ENCODE results near the gene RETREG1. TPM values are rescaled to one million over a fixed set of nuclear protein-coding genes. Genes with fewer than 3 reads are reported as not detected.

RETREG1 gene
- total RNA-seq, 1 donor from 2014 or later, result 22.5 TPM

DNA sequence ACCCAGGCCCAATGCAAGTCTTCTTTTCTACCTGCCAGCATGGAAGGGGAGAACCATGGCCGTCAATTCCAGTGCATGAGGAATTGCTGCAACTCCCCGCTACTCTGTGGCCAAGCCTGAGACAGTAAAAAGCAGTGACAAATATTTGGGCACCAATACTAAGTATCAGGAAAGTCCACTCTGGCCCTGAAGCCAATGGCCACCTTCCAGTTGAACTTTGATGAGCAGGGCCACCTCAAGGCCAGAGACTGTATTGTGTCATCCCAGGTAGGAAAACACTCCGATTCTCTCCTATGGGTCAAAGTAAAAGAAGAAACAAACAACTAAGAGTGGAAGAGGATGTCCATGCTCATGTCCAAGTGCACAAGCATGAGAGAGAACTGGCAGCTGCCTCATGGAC is 27.1 kb downstream of the RETREG1 start:
- Mint-ChIP-seq H3K9me3 (no peaks in the 10 kb centered on the region), H3K36me3 (ENCODE audit: low read depth) (peaks cover 8% of the 10 kb centered on the region), H3K4me1 (ENCODE audit: low read depth) (peaks cover 22% of the 10 kb centered on the region), H3K27ac (no peak overlapping the region), H3K27me3 (ENCODE audit: insufficient read depth) (no peaks in the 10 kb centered on the region), H3K4me3 (no peak overlapping the region)
- no peak for DNase-seq (ENCODE audit: low spot score)
- intact Hi-C loops (cut with micrococcal nuclease), result no loop called here

DNA sequence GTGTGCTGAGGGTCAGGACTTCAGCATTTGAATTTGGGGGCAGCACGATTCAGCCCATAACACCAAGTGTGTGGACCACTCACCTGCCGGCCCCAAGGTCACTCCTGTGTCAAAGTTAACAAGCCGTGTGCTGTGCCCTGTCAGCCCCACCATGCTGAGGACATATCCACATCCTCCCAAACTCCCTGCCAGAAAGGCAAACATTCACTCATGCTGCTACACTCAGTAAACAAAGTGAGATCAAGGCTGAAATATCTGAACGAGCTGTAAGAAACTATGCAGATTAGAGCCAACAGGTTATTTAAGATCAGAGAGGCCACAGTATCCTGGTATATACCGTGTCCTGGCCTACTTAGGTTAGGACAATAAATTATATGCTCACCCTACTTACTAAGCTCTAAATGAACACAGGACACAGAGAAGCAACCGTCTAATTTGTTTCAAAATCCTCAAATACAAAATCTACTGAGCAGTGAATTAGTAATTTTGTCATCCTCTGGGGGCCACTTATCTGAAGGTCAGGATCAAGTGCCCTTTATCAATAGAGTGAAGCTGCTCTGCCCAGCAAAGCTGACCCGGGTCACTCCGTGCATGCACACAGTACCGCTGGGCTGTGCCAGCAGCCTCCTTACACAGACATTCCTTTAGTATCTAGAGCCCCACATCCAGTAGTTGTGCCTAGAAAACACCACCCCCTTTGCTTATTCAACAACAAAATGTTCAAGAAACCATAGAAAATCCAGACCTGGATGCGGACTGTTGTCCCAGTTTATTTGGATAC is 28.2 kb downstream of the RETREG1 start:
- Mint-ChIP-seq H3K9me3 (no peaks in the 10 kb centered on the region), H3K4me1 (ENCODE audit: low read depth) (peaks cover 19% of the 10 kb centered on the region), H3K4me3 (no peak overlapping the region), H3K27me3 (ENCODE audit: insufficient read depth) (no peaks in the 10 kb centered on the region), H3K36me3 (ENCODE audit: low read depth) (peaks cover 4% of the 10 kb centered on the region), H3K27ac (no peak overlapping the region)
- intact Hi-C loops (cut with micrococcal nuclease), result no loop called here
- DNase-seq (ENCODE audit: low spot score), result no peak

DNA sequence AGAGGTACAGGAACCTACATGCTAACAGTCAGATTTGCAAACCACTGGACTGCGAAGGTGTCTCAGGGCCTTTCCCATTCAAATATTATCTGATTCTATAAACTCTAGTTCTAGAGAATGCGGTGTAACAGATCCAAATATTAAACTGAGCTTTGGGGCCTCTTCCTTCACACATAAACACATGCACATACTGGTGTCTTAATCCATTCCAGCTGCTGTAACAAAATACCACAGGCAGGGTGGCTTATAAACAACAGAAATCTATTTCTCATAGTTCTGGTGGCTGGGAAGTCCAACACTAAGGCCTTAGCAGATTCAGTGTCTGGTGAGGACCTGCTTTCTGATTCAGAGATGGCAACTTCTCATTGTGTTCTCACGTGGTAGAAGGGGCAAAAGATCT is 30.2 kb downstream of the RETREG1 start:
- no peaks in the 10 kb centered on the region for H3K9me3 Mint-ChIP-seq
- H3K36me3 Mint-ChIP-seq (ENCODE audit: low read depth), result peaks cover 3% of the 10 kb centered on the region
- no peak overlapping the region for H3K4me3 Mint-ChIP-seq
- H3K27ac Mint-ChIP-seq, result no peak overlapping the region
- H3K27me3 Mint-ChIP-seq (ENCODE audit: insufficient read depth), result no peaks in the 10 kb centered on the region
- H3K4me1 Mint-ChIP-seq (ENCODE audit: low read depth), result peaks cover 15% of the 10 kb centered on the region
- DNase-seq (ENCODE audit: low spot score), result no peak
- intact Hi-C loops (cut with micrococcal nuclease), result no loop called here

DNA sequence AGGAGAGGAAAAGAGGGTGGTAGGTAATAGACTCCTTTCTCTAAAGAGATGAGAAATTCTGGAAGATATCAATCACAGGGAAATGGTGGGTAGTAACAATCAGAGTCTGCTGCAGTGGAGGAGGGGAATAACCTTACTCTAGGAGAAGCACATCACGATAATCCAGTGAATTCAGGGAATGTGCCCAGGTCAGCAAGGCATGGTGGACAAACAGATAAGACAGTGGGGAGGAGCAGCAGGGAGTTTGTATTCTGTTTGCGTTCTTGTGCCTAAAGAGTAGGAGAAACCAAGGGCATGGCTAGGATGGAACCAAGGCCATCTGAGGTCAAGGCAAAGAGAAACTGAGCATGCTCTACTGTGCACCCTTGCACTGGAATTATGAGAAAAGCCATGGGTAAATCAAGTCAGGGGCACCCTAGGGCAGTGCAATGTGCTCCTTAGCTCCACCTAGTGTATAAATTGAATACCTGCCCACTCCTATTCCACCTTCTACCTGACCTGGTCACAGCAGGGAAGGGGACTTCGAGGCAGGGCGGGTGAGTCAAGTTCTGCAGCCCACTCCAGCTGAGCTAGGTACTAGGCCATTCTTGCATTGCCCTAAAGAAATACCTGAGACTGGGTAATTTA is 31.6 kb downstream of the RETREG1 start:
- no peaks in the 10 kb centered on the region for H3K27me3 Mint-ChIP-seq (ENCODE audit: insufficient read depth)
- peaks cover 4% of the 10 kb centered on the region for H3K4me1 Mint-ChIP-seq (ENCODE audit: low read depth)
- H3K27ac Mint-ChIP-seq, result no peak overlapping the region
- intact Hi-C loops (cut with micrococcal nuclease), result no loop called here
- peaks cover 2% of the 10 kb centered on the region for H3K36me3 Mint-ChIP-seq (ENCODE audit: low read depth)
- DNase-seq (ENCODE audit: low spot score), result no peak
- H3K4me3 Mint-ChIP-seq, result no peak overlapping the region
- H3K9me3 Mint-ChIP-seq, result no peaks in the 10 kb centered on the region

DNA sequence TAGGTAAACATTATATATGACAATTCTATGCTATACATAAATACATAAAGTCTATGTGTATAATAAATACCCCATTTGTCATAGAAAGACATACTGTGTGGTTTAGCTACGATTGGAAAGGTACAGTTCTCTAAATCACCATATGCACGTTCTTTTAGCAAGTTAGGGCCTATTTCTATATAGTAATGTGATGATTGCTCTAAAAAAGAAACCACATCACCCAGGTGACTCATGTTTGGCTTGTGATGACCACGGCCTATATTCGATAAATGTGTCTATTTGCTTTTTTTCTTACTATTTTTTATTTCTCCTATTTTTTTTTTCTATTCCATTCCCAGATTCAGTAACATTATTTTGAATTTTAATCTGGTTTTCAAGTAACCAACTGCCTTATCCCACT is 34.7 kb downstream of the RETREG1 start:
- Mint-ChIP-seq H3K36me3 (ENCODE audit: low read depth) (peaks cover 8% of the 10 kb centered on the region), H3K9me3 (peaks cover 5% of the 10 kb centered on the region), H3K27me3 (ENCODE audit: insufficient read depth) (no peaks in the 10 kb centered on the region), H3K4me3 (no peak overlapping the region), H3K27ac (no peak overlapping the region), H3K4me1 (ENCODE audit: low read depth) (peaks cover 11% of the 10 kb centered on the region)
- no peak for DNase-seq (ENCODE audit: low spot score)
- intact Hi-C loops (cut with micrococcal nuclease), result no loop called here

DNA sequence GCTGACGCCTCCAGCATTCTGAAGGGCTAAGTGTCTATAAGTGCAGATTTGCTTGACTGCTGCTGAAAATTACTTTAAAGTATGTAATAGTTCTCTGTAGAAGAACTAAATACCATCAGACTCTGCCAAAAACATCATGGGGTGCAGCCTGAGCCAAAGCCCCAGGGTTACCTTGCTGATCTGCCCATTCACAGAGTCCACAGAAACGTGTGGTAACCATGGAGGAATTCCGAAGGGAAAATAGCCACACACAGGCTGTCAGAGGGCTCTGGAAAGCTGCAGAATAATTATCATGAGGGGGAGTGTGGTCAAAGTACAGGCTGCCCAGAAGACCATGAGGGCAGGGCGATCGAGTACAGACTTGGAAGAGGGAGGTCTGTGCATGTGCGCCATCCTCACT is 36.4 kb downstream of the RETREG1 start:
- H3K4me3 Mint-ChIP-seq, result no peak overlapping the region
- H3K27me3 Mint-ChIP-seq (ENCODE audit: insufficient read depth), result no peaks in the 10 kb centered on the region
- intact Hi-C loops (cut with micrococcal nuclease), result no loop called here
- no peak for DNase-seq (ENCODE audit: low spot score)
- no peak overlapping the region for H3K27ac Mint-ChIP-seq
- peaks cover 5% of the 10 kb centered on the region for H3K9me3 Mint-ChIP-seq
- H3K36me3 Mint-ChIP-seq (ENCODE audit: low read depth), result peaks cover 8% of the 10 kb centered on the region
- peaks cover 11% of the 10 kb centered on the region for H3K4me1 Mint-ChIP-seq (ENCODE audit: low read depth)

DNA sequence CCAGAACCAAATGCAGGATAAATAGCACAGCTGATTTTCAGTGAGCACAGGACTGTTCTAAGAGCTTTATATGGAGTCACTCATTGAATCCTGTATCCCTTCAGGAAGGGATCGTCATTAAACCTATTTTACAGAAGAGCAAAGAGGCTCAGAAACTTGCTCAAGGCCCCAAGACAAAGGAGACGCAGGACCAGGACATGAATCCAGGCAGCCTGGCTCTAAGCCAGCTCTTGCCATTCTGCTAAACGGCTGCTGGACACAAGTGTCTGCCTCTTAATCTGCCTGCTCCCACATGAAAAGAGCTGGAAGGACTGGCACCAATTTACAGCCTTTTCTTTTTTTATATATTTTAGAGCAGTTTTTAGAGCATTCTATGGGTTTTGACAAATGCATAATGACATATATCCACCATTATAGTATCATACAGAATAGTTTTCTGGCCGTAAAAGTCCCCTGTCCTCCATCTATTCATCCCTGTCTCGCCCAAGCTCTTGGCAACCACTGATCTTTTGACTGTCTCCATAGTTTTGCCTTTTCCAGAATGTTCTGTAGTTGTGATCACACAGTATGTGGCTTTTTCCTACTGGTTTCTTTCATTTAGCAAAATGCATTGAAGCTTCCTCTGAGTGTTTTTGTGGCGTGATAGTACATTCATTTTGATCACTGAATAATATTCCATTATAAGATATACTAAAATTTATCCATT is 37.5 kb downstream of the RETREG1 start:
- H3K9me3 Mint-ChIP-seq, result peaks cover 5% of the 10 kb centered on the region
- H3K36me3 Mint-ChIP-seq (ENCODE audit: low read depth), result peaks cover 8% of the 10 kb centered on the region
- no peak for DNase-seq (ENCODE audit: low spot score)
- H3K4me1 Mint-ChIP-seq (ENCODE audit: low read depth), result peaks cover 18% of the 10 kb centered on the region
- H3K27ac Mint-ChIP-seq, result no peak overlapping the region
- no peaks in the 10 kb centered on the region for H3K27me3 Mint-ChIP-seq (ENCODE audit: insufficient read depth)
- intact Hi-C loops (cut with micrococcal nuclease), result no loop called here
- no peak overlapping the region for H3K4me3 Mint-ChIP-seq

DNA sequence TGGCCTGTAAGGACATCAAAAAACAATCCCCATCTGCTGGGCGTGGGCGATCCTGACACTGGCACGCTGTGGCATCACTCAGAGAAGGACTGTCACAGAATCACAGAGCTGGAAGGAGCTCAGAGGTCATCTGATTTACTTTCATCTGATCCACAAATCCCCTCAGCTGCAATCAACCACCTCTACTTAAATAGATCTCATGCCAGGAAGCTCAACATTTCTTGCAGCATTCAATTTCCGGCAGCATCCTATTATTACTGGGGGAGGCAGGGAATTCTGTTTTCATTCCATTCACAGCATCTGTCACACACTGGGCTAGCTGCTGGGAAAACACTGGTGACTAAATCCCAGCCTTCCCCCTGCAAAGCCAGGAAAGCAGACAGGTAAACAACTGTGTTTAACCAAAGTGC is 38.3 kb downstream of the RETREG1 start:
- Mint-ChIP-seq H3K9me3 (peaks cover 5% of the 10 kb centered on the region), H3K4me3 (no peak overlapping the region), H3K4me1 (ENCODE audit: low read depth) (peaks cover 23% of the 10 kb centered on the region), H3K27me3 (ENCODE audit: insufficient read depth) (no peaks in the 10 kb centered on the region), H3K36me3 (ENCODE audit: low read depth) (peaks cover 8% of the 10 kb centered on the region), H3K27ac (no peak overlapping the region)
- intact Hi-C loops (cut with micrococcal nuclease), result no loop called here
- DNase-seq (ENCODE audit: low spot score), result no peak

DNA sequence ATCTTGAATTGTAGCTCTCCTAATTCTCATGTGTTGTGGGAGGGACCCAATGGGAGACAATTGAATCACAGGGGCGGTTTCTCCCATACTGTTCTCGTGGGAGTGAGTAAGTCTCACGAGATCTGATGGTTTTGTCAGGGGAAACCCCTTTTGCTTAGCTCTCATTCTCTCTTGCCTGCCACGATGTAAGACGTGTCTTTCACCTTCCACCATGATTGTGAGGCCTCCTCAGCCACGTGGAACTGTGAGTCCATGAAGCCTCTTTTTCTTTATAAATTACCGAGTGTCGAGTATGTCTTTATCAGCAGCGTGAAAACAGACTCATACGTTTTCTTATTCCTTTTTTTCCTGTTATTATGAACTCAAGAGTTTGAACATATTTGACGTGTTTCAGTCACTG is 39.1 kb downstream of the RETREG1 start:
- H3K27me3 Mint-ChIP-seq (ENCODE audit: insufficient read depth), result no peaks in the 10 kb centered on the region
- peaks cover 23% of the 10 kb centered on the region for H3K4me1 Mint-ChIP-seq (ENCODE audit: low read depth)
- H3K27ac Mint-ChIP-seq, result no peak overlapping the region
- DNase-seq (ENCODE audit: low spot score), result no peak
- intact Hi-C loops (cut with micrococcal nuclease), result no loop called here
- no peak overlapping the region for H3K4me3 Mint-ChIP-seq
- peaks cover 5% of the 10 kb centered on the region for H3K9me3 Mint-ChIP-seq
- peaks cover 8% of the 10 kb centered on the region for H3K36me3 Mint-ChIP-seq (ENCODE audit: low read depth)

DNA sequence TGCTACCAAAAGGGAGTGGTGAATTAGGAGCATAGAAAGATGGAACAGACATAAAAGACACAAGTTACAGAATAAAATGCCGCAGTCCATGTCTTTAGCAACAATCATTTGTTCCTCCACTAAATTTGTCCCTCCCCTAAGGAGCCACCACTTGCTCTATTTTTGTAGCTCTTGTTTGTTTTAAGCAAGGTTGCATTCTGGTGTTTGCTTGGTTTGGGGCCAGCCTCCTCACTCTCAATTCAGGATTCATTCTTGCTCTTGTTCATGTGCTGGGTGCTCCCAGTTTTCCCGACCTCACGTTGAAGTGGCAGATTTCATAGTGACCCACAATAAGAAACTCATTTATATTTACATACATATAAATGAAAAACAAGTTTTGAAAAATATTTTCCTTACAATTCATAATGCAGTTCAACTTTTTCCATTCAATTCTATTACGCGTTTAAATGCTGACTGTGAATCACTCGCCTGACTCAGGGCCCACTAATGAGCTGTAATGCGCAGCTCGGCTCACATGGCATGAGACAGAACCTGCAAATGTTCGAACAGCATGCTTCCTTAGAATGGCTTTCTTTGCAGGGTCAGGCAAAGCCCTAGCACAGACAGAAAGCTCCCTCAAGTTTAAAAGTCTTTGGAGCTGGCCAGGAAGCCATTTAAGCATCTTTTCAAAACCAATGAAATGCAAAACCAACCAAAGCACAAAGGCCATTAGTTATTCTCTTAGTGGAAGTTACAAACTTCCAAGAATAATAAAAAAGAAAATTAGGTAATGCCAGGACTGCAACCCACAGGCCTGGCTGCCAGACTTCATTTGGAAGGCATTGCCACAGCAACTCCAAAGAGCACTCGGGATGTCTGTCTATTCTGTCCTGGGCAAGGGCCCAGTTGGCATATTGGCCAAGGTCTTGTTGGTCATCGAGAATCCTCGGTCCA is 41.7 kb downstream of the RETREG1 start:
- peaks cover 18% of the 10 kb centered on the region for H3K4me1 Mint-ChIP-seq (ENCODE audit: low read depth)
- peaks cover 10% of the 10 kb centered on the region for H3K36me3 Mint-ChIP-seq (ENCODE audit: low read depth)
- no peak overlapping the region for H3K27ac Mint-ChIP-seq
- H3K9me3 Mint-ChIP-seq, result peaks cover 5% of the 10 kb centered on the region
- intact Hi-C loops (cut with micrococcal nuclease), result no loop called here
- H3K27me3 Mint-ChIP-seq (ENCODE audit: insufficient read depth), result no peaks in the 10 kb centered on the region
- no peak for DNase-seq (ENCODE audit: low spot score)
- no peak overlapping the region for H3K4me3 Mint-ChIP-seq

DNA sequence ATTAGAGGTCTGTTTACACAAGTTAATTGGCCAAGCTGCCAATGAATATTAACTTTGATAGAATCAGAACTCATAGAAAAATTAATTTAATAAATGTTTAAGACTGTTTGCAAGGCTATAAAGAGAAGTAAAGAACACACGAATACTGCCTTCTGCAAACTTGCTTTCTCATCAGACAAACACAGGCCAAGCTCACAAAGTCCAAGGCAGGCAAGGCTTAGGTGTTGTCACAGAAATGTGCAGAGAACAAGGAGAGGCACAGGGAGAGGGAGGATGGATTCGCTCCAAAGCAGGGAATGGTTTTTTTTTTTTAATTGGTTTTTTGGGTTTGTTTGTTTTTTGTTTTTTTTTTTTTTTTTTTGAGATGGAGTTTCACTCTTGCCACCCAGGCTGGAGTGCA is 43.4 kb downstream of the RETREG1 start:
- no peak overlapping the region for H3K4me3 Mint-ChIP-seq
- no peak overlapping the region for H3K27ac Mint-ChIP-seq
- H3K36me3 Mint-ChIP-seq (ENCODE audit: low read depth), result peaks cover 12% of the 10 kb centered on the region
- DNase-seq (ENCODE audit: low spot score), result no peak
- no peaks in the 10 kb centered on the region for H3K27me3 Mint-ChIP-seq (ENCODE audit: insufficient read depth)
- H3K4me1 Mint-ChIP-seq (ENCODE audit: low read depth), result peaks cover 18% of the 10 kb centered on the region
- peaks cover 5% of the 10 kb centered on the region for H3K9me3 Mint-ChIP-seq
- intact Hi-C loops (cut with micrococcal nuclease), result no loop called here

DNA sequence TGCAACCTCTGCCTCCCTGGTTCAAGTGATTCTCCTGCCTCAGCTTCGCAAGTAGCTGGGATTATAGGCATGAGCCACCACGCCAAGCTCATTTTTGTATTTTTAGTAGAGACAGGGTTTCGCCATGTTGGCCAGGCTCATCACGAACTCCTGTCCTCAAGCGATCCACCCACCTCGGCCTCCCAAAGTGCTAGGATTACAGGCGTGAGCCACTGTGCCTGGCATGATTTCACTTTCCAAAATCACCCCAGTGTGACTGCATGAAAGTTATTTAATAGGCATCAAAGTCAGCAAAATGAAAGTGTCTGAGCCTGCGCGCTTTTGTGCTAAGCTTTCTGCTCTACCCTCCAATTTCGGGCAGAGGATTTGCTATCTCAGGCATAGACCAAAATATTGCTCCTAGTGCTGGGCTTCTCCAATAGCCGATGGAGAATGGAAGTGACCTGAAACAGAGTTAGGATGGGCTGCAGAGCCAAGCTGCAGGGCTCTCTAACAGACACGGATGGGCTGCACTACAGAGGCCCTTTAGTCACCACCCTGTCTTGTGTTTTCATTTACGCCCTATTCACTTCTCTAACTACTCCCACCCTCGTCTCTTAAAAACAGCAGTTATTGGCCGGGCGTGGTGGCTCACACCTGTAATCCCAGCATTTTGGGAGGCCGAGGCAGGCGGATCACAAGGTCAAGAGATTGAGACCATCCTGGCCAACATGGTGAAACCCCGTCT is 44.3 kb downstream of the RETREG1 start:
- no peak for DNase-seq (ENCODE audit: low spot score)
- Mint-ChIP-seq H3K36me3 (ENCODE audit: low read depth) (peaks cover 10% of the 10 kb centered on the region), H3K9me3 (no peaks in the 10 kb centered on the region), H3K4me1 (ENCODE audit: low read depth) (peaks cover 13% of the 10 kb centered on the region), H3K27ac (no peak overlapping the region), H3K4me3 (no peak overlapping the region), H3K27me3 (ENCODE audit: insufficient read depth) (no peaks in the 10 kb centered on the region)
- intact Hi-C loops (cut with micrococcal nuclease), result no loop called here
